ENCODE results near the gene ETV4. TPM values are rescaled to one million over a fixed set of nuclear protein-coding genes. Genes with fewer than 3 reads are reported as not detected.

ETV4 gene
- total and polyA plus RNA-seq, 2 of the 13 experiments (the other 11 are each of a cell fraction or from before 2014, with no cell fraction given): 128 to 330 TPM

GRCh38 chr17:43531082-43531378, 15.1 kb downstream of the ETV4 start (continued):
- TF ChIP-seq SNAPC4 (CRISPR knock-in tag; IDR thresholded peaks at IDR 0.05) (peak; percentile 30), NFIC (IDR thresholded peaks at IDR 0.05; ENCODE audit: low read length) (peak; percentile 12; the same call in 1 of the 2 replicates), ZBTB4 (CRISPR knock-in tag; IDR thresholded peaks at IDR 0.05; ENCODE audit: borderline replicate concordance) (no peak), ZNF562 (CRISPR knock-in tag; IDR thresholded peaks at IDR 0.05; ENCODE audit: borderline replicate concordance) (no peak), ZNF546 (CRISPR knock-in tag; conservative IDR thresholded peaks at IDR 0.05) (0 out of 2 replicates have a peak, but pooled peaks have one; percentile 4), KAT8 (CRISPR knock-in tag; IDR thresholded peaks at IDR 0.05) (peak; percentile 9; the same call in 1 of the 2 replicates), CREM (IDR thresholded peaks at IDR 0.05) (peak; percentile 43; the same call in 1 of the 2 replicates), CREM (CRISPR knock-in tag; IDR thresholded peaks at IDR 0.05) (no peak), SMAD1 (CRISPR knock-in tag; IDR thresholded peaks at IDR 0.05; ENCODE audit: borderline replicate concordance, low read depth) (peak; percentile 3; the same call in 1 of the 2 replicates), ZFX (CRISPR knock-in tag; IDR thresholded peaks at IDR 0.05; ENCODE audit: low read depth) (0 out of 2 replicates have a peak, but pooled peaks have one; percentile 53), HNF1B (CRISPR knock-in tag; IDR thresholded peaks at IDR 0.05) (peak; percentile 2; the same call in 1 of the 2 replicates), RARG (CRISPR knock-in tag; IDR thresholded peaks at IDR 0.05; ENCODE audit: low read depth) (0 out of 2 replicates have a peak, but pooled peaks have one; percentile 22), KDM1A (CRISPR knock-in tag; IDR thresholded peaks at IDR 0.05) (peak; percentile 2; the same call in 1 of the 2 replicates), ZEB1 (IDR thresholded peaks at IDR 0.05; ENCODE audit: insufficient replicate concordance, low read depth) (peak; percentile 77), ARNTL (CRISPR knock-in tag; IDR thresholded peaks at IDR 0.05) (peak; percentile 5; the same call in 1 of the 2 replicates), HMGXB4 (CRISPR knock-in tag; IDR thresholded peaks at IDR 0.05; ENCODE audit: borderline replicate concordance in 1 of 2, low read depth in 1 of 2) (0 out of 4 replicates have a peak, but pooled peaks of 1 of the 2 experiments have one; percentile 21), ZNF570 (CRISPR knock-in tag; IDR thresholded peaks at IDR 0.05; ENCODE audit: borderline replicate concordance) (0 out of 2 replicates have a peak, but pooled peaks have one; percentile 3), GTF3A (CRISPR knock-in tag; conservative IDR thresholded peaks at IDR 0.05) (0 out of 2 replicates have a peak, but pooled peaks have one; percentile 25)
